Neuronal stem cell (in vitro differentiated cells): ENCODE measurements around the gene INTS6.
A peak's percentile ranks its signal among the peaks of the same experiment; 100 is the strongest.

Experiments used
- DNase-seq: peaks from one replicate; pipeline ENCODE4 v3.0.0-alpha.2; 2013; ENCODE audit warnings: low spot score
- H2AFZ ChIP-seq: one replicate; pipeline ENCODE4 v1.6.1; 2013; ENCODE audit warnings: mild to moderate bottlenecking, low read length, inconsistent platforms
- H2AK5ac ChIP-seq: 2 replicates; pipeline ENCODE4 v1.6.1; 2013; ENCODE audit warnings: low read depth, mild to moderate bottlenecking, inconsistent platforms, low read length, moderate library complexity, mixed read lengths
- H2BK120ac ChIP-seq: 2 replicates; pipeline ENCODE4 v1.6.1; 2013; ENCODE audit warnings: low read depth, mild to moderate bottlenecking, inconsistent platforms, low read length, moderate library complexity, mixed read lengths
- H2BK12ac ChIP-seq: one replicate; pipeline ENCODE4 v1.6.1; 2013; ENCODE audit warnings: low read length, inconsistent platforms
- H2BK15ac ChIP-seq: 2 replicates; pipeline ENCODE4 v1.6.1; 2013; ENCODE audit warnings: mild to moderate bottlenecking, low read length, inconsistent platforms, mixed read lengths
- H2BK5ac ChIP-seq: one replicate; pipeline ENCODE4 v1.6.1; 2013; ENCODE audit warnings: inconsistent platforms, mild to moderate bottlenecking, low read length, moderate library complexity
- H3K14ac ChIP-seq: one replicate; pipeline ENCODE4 v1.6.1; 2013; ENCODE audit warnings: low read length, inconsistent platforms
- H3K18ac ChIP-seq: 2 replicates; pipeline ENCODE4 v1.6.1; 2013; ENCODE audit warnings: low read length, inconsistent platforms
- H3K23ac ChIP-seq: 2 replicates; pipeline ENCODE4 v1.6.1; 2013; ENCODE audit warnings: low read depth, mild to moderate bottlenecking, mixed read lengths, low read length, inconsistent platforms; ENCODE audit not compliant: poor library complexity
- H3K27ac ChIP-seq: replicated peaks from 3 replicates; pipeline ENCODE4 v1.5.1; 2013; ENCODE audit warnings: low read length, inconsistent platforms
- H3K27me3 ChIP-seq, 3 experiments: 2 replicates each; pipeline ENCODE4 v1.6.1; 2013; ENCODE audit warnings: low read length in 3 of 3, mild to moderate bottlenecking in 2 of 3, inconsistent platforms in 1 of 3, low read depth in 1 of 3, mixed read lengths in 1 of 3, moderate library complexity in 1 of 3; ENCODE audit not compliant: control insufficient read depth in 3 of 3, insufficient read depth in 3 of 3
- H3K36me3 ChIP-seq, 2 donors: replicated peaks in 1 of 2; 2 replicates each; pipeline ENCODE4 v1.6.1; 2013; ENCODE audit warnings: low read length in 2 of 2; ENCODE audit not compliant: control insufficient read depth in 2 of 2, insufficient read depth in 2 of 2
- H3K4ac ChIP-seq: 2 replicates; pipeline ENCODE4 v1.6.1; 2013; ENCODE audit warnings: inconsistent platforms, mild to moderate bottlenecking, low read length, moderate library complexity
- H3K4me1 ChIP-seq, 2 donors: 1 replicate in 1 of 2; 2 replicates in 1 of 2; pipeline ENCODE4 v1.6.1; 2013; ENCODE audit warnings: low read length in 2 of 2, low read depth in 1 of 2; ENCODE audit not compliant: control insufficient read depth in 2 of 2, insufficient read depth in 1 of 2
- H3K4me2 ChIP-seq: one replicate; pipeline ENCODE4 v1.6.1; 2013; ENCODE audit warnings: mild to moderate bottlenecking, low read length, inconsistent platforms; ENCODE audit not compliant: insufficient read depth, poor library complexity, severe bottlenecking
- H3K4me3 ChIP-seq, 2 donors: 2 replicates each; pipeline ENCODE4 v1.5.1; 2013; ENCODE audit warnings: low read length in 2 of 2, mild to moderate bottlenecking in 2 of 2, inconsistent platforms in 1 of 2, moderate library complexity in 1 of 2
- H3K79me1 ChIP-seq: one replicate; pipeline ENCODE4 v1.6.1; 2013; ENCODE audit warnings: low read depth, mild to moderate bottlenecking, inconsistent platforms, low read length, moderate library complexity
- H3K9ac ChIP-seq: one replicate; pipeline ENCODE4 v1.6.1; 2013; ENCODE audit warnings: mild to moderate bottlenecking, low read depth, low read length, inconsistent platforms; ENCODE audit not compliant: poor library complexity
- H3K9me3 ChIP-seq, 2 donors: replicated peaks in 1 of 2; 2 replicates each; pipeline versions ENCODE3 to v1.6.1; 2013; ENCODE audit warnings: low read length in 2 of 2, mild to moderate bottlenecking in 2 of 2, inconsistent platforms in 1 of 2, low read depth in 1 of 2, mixed read lengths in 1 of 2, moderate library complexity in 1 of 2; ENCODE audit not compliant: control insufficient read depth in 2 of 2, insufficient read depth in 1 of 2
- H4K8ac ChIP-seq: one replicate; pipeline ENCODE4 v1.6.1; 2013; ENCODE audit warnings: low read depth, mild to moderate bottlenecking, inconsistent platforms, low read length, moderate library complexity
- H4K91ac ChIP-seq: one replicate; pipeline ENCODE4 v1.6.1; 2013; ENCODE audit warnings: low read length, low read depth, mild to moderate bottlenecking, inconsistent platforms; ENCODE audit not compliant: poor library complexity
- WGBS, 2 donors: extraction: QIAGEN DNeasy Blood & Tissue Kit; methylation state at CpG; one replicate each; pipeline ENCODE4 v1.1.7; 2013; ENCODE audit warnings: missing lambda C conversion rate in 2 of 2, mixed read lengths in 1 of 2; ENCODE audit not compliant: insufficient read length in 2 of 2, insufficient replicate concordance in 1 of 2; ENCODE audit errors: extremely low coverage in 2 of 2; 5-methylcytosine and 5-hydroxymethylcytosine counted together

The INTS6 gene

GRCh38 chr13:51348069-51348967, 104.5 kb downstream of the INTS6 start:
- H3K36me3 ChIP-seq, result no peaks in the 10 kb centered on the region
- H3K4me3 ChIP-seq, result peak overlapping the region in 1 of 2 donors; percentile 13
- no peak overlapping the region for H2BK120ac ChIP-seq
- H3K18ac ChIP-seq, result peak overlapping the region; percentile 42
- H2BK5ac ChIP-seq, result no peak overlapping the region
- no peaks in the 10 kb centered on the region for H3K79me1 ChIP-seq
- H3K4me2 ChIP-seq, result no peak overlapping the region
- H2AK5ac ChIP-seq, result no peak overlapping the region
- peaks cover 0 to 2% of the 10 kb centered on the region in 2 donors for H3K9me3 ChIP-seq
- no peak overlapping the region for H3K27ac ChIP-seq
- no peaks in the 10 kb centered on the region for H3K27me3 ChIP-seq
- H3K14ac ChIP-seq, result no peak overlapping the region
- no CpG with 5 or more reads among the region's 10 CpGs for WGBS, 2 donors
- no peak overlapping the region for H2BK12ac ChIP-seq
- no peak overlapping the region for H4K91ac ChIP-seq
- no peak overlapping the region for H3K23ac ChIP-seq
- no peak overlapping the region for H2AFZ ChIP-seq
- DNase-seq, result no peak
- H3K9ac ChIP-seq, result no peak overlapping the region
- H2BK15ac ChIP-seq, result no peak overlapping the region
- H3K4ac ChIP-seq, result no peak overlapping the region
- no peaks in the 10 kb centered on the region for H3K4me1 ChIP-seq
- H4K8ac ChIP-seq, result no peak overlapping the region

- H2AK5ac ChIP-seq, result no peak overlapping the region
- H3K4me1 ChIP-seq, result no peaks in the 10 kb centered on the region
- H3K4me3 ChIP-seq, result no peak overlapping the region
- no peak overlapping the region for H4K8ac ChIP-seq
- H3K36me3 ChIP-seq, result no peaks in the 10 kb centered on the region
- H4K91ac ChIP-seq, result no peak overlapping the region
- no peak overlapping the region for H2BK120ac ChIP-seq
- no CpG with 5 or more reads among the region's 9 CpGs for WGBS, 2 donors
- peak overlapping the region; percentile 11 for H3K18ac ChIP-seq
- H3K79me1 ChIP-seq, result no peaks in the 10 kb centered on the region
- H2BK12ac ChIP-seq, result no peak overlapping the region
- H2AFZ ChIP-seq, result no peak overlapping the region
- DNase-seq, result no peak
- H3K23ac ChIP-seq, result no peak overlapping the region
- no peak overlapping the region for H3K4me2 ChIP-seq
- no peak overlapping the region for H3K27ac ChIP-seq
- H2BK15ac ChIP-seq, result no peak overlapping the region
- no peak overlapping the region for H3K9ac ChIP-seq
- no peak overlapping the region for H3K14ac ChIP-seq
- peaks cover 0 to 2% of the 10 kb centered on the region in 2 donors for H3K9me3 ChIP-seq
- no peaks in the 10 kb centered on the region for H3K27me3 ChIP-seq
- no peak overlapping the region for H3K4ac ChIP-seq
- H2BK5ac ChIP-seq, result no peak overlapping the region
Observed at GRCh38 chr13:51347099-51347498, 105.7 kb downstream of the INTS6 start.

GRCh38 chr13:51346397-51346796, 106.4 kb downstream of the INTS6 start:
- H3K9ac ChIP-seq, result no peak overlapping the region
- WGBS, 2 donors, result no CpG with 5 or more reads among the region's 2 CpGs
- no peak overlapping the region for H2AFZ ChIP-seq
- H3K9me3 ChIP-seq, result peaks cover 0 to 2% of the 10 kb centered on the region in 2 donors
- no peaks in the 10 kb centered on the region for H3K4me1 ChIP-seq
- H2BK120ac ChIP-seq, result no peak overlapping the region
- H3K4me2 ChIP-seq, result no peak overlapping the region
- no peak overlapping the region for H2BK5ac ChIP-seq
- no peak overlapping the region for H3K23ac ChIP-seq
- no peak overlapping the region for H2BK12ac ChIP-seq
- H4K8ac ChIP-seq, result no peak overlapping the region
- H3K27me3 ChIP-seq, result no peaks in the 10 kb centered on the region
- H3K4me3 ChIP-seq, result no peak overlapping the region
- H3K27ac ChIP-seq, result no peak overlapping the region
- DNase-seq, result no peak
- no peaks in the 10 kb centered on the region for H3K36me3 ChIP-seq
- H2BK15ac ChIP-seq, result no peak overlapping the region
- no peak overlapping the region for H3K14ac ChIP-seq
- H3K79me1 ChIP-seq, result no peaks in the 10 kb centered on the region
- H4K91ac ChIP-seq, result no peak overlapping the region
- no peak overlapping the region for H3K4ac ChIP-seq
- no peak overlapping the region for H2AK5ac ChIP-seq
- no peak overlapping the region for H3K18ac ChIP-seq

DNA sequence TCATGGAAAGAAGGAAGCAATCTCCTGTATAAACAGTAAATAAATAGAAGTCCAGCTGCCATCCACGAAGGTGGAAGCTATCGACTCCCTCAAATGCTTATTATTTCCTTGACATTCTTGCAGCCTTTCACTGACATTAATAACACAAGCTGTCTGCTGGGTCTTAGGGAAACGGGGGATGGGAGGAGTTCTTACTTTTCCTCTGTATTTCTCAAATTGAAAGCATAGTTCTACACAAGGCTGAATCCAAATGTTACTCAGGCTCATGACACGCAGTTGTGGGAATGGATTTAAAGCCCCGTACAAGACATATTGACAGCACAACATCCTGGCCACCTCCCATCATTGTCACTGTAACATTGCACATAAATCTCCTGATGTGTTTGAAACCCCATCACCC, 109.4 kb downstream of the INTS6 start:
- Histone ChIP-seq H3K4me2 (no peak overlapping the region), H3K14ac (no peak overlapping the region), H2AFZ (no peak overlapping the region), H3K9me3 (no peaks in the 10 kb centered on the region), H3K4me1 (no peaks in the 10 kb centered on the region), H3K27ac (no peak overlapping the region), H3K23ac (no peak overlapping the region), H3K4me3 (no peak overlapping the region), H3K79me1 (no peaks in the 10 kb centered on the region), H4K8ac (no peak overlapping the region), H2BK15ac (no peak overlapping the region), H3K36me3 (no peaks in the 10 kb centered on the region), H2BK12ac (no peak overlapping the region), H2BK120ac (no peak overlapping the region), H2AK5ac (no peak overlapping the region), H3K4ac (no peak overlapping the region), H2BK5ac (no peak overlapping the region), H4K91ac (no peak overlapping the region), H3K18ac (no peak overlapping the region), H3K27me3 (no peaks in the 10 kb centered on the region), H3K9ac (no peak overlapping the region)
- no peak for DNase-seq
- WGBS, 2 donors, result no CpG with 5 or more reads among the region's 5 CpGs
